OCI-LY7 (cell line): ENCODE data around the gene PDE10A. TPM values are rescaled to one million over a fixed set of nuclear protein-coding genes. Genes with fewer than 3 reads are reported as not detected.

ENCODE experiments used
- BruUV-seq: library from RNA; stranded (reverse); fragments of 400-500 nt; replicated peaks from 2 replicates; lab custom pipeline; 2021; lab: Mats Ljungman, UMichigan
- CTCF ChIA-PET: fragments of 300-600 bp; sonication (Branson Sonifier 250); formaldehyde crosslinking; loops from one replicate; lab custom pipeline; 2022; ENCODE audit warnings: antibody characterized with exemption; ENCODE audit not compliant: unreplicated experiment; lab: Charles Lee
- POLR2A ChIA-PET: fragments of 300-600 bp; sonication (Branson Sonifier 250); formaldehyde crosslinking; loops from one replicate; lab custom pipeline; 2022; ENCODE audit warnings: antibody characterized with exemption; lab: Charles Lee
- DNase-seq: peaks from one replicate; pipeline ENCODE4 v3.0.0-alpha.2; 2015; ENCODE audit warnings: low spot score
- H2AFZ ChIP-seq: fragments of 200-600 bp; sonication (generic), shearing (Covaris generic); 2 replicates; pipeline ENCODE4 v1.6.1; 2014; ENCODE audit warnings: mild to moderate bottlenecking, antibody characterized with exemption, low read length, moderate library complexity
- H3K27ac ChIP-seq: fragments of 200-600 bp; sonication (generic); 2 replicates; pipeline ENCODE4 v1.5.1; 2014; ENCODE audit warnings: mixed run types, low read depth, mild to moderate bottlenecking, moderate library complexity, low read length, inconsistent platforms; ENCODE audit not compliant: poor library complexity, severe bottlenecking
- H3K36me3 ChIP-seq: fragments of 200-600 bp; sonication (generic); 2 replicates; pipeline ENCODE4 v1.6.1; 2014; ENCODE audit warnings: mild to moderate bottlenecking, antibody characterized with exemption, low read length, moderate library complexity, mixed read lengths; ENCODE audit not compliant: insufficient read depth
- H3K4me1 ChIP-seq: fragments of 200-600 bp; sonication (generic); 2 replicates; pipeline ENCODE4 v1.5.1; 2014; ENCODE audit warnings: mild to moderate bottlenecking, low read length; ENCODE audit not compliant: insufficient read depth, poor library complexity, severe bottlenecking
- H3K4me2 ChIP-seq: fragments of 200-600 bp; sonication (generic); 2 replicates; pipeline ENCODE4 v1.6.1; 2014; ENCODE audit warnings: mild to moderate bottlenecking, low read length
- H3K4me3 ChIP-seq: fragments of 200-600 bp; sonication (generic); 2 replicates; pipeline ENCODE4 v1.5.1; 2014; ENCODE audit warnings: mild to moderate bottlenecking, low read depth, low read length; ENCODE audit not compliant: poor library complexity, severe bottlenecking
- H3K79me2 ChIP-seq: fragments of 200-600 bp; sonication (generic); 2 replicates; pipeline ENCODE4 v1.6.1; 2016; ENCODE audit warnings: low read depth, mild to moderate bottlenecking, low read length, moderate library complexity, mixed read lengths; ENCODE audit not compliant: insufficient read depth
- H3K9me2 ChIP-seq: fragments of 200-600 bp; sonication (generic); 2 replicates; pipeline ENCODE4 v1.6.1; 2016; ENCODE audit warnings: mild to moderate bottlenecking, low read length, mixed read lengths; ENCODE audit not compliant: insufficient read depth
- H3K9me3 ChIP-seq: fragments of 200-600 bp; sonication (generic); 2 replicates; pipeline ENCODE4 v1.6.1; 2014; ENCODE audit warnings: mild to moderate bottlenecking, mixed run types, low read length, mixed read lengths
- H4K20me1 ChIP-seq: fragments of 200-600 bp; sonication (generic); 2 replicates; pipeline ENCODE4 v1.6.1; 2014; ENCODE audit warnings: mild to moderate bottlenecking, antibody characterized with exemption, low read length, moderate library complexity, mixed read lengths; ENCODE audit not compliant: insufficient read depth
- EZH2phosphoT487 ChIP-seq: fragments of 200-600 bp; sonication (generic); IDR thresholded peaks from 2 replicates; pipeline ENCODE4 v1.6.1; 2018; ENCODE audit warnings: low read depth, borderline replicate concordance, mild to moderate bottlenecking, mixed run types, antibody characterized with exemption, low read length, moderate library complexity, mixed read lengths
- intact Hi-C: fragments of 100-400 bp; cut with micrococcal nuclease; formaldehyde crosslinking; loops from one replicate; pipeline ENCODE4 v1.10.0; 2022; ENCODE audit not compliant: unreplicated experiment
- total RNA-seq, 2 experiments: library from RNA; depleted of rRNA in 1 of 2; stranded (reverse); fragments of >200 nt in 1 of 2; shearing (Covaris generic) in 1 of 2; gene quantifications; 2 replicates each; pipeline ENCODE4 v1.2.3, GENCODE V29; 2014 to 2022
- TF ChIP-seq, protein P1 (sequence below): fragments of 200-600 bp; sonication (generic); conservative IDR thresholded peaks from 2 replicates; pipeline ENCODE4 v1.5.1; 2014; ENCODE audit warnings: mild to moderate bottlenecking, antibody characterized with exemption, low read length, moderate library complexity, mixed read lengths

Gene PDE10A
- total RNA-seq, 2 experiments from 2014 or later = not detected

DNA sequence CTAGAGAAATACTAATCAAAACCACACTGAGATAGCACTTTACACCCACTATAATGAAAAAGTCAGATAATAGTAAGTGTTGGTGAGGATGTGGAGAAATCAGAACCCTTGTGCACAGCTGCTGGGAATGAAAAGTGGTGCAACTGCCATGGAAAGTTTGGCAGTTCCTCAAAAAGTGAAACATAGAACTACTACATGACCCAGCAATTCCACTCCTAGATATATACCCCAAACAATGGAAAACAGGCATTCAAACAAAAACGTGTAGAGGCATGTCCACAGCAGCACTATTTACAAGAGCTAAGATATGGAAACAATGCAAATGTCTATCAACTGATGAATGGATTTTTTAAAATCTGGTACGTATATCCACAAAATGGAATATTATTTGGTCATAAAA, 236.1 kb downstream of the PDE10A start:
- Histone ChIP-seq H2AFZ (no peak overlapping the region), H3K4me2 (no peak overlapping the region), H4K20me1 (no peaks in the 10 kb centered on the region), H3K4me3 (no peak overlapping the region), H3K4me1 (no peaks in the 10 kb centered on the region), H3K79me2 (no peaks in the 10 kb centered on the region), H3K36me3 (no peaks in the 10 kb centered on the region), H3K9me2 (0 out of 2 replicates have a peak, but pooled peaks cover 3% of the 10 kb centered on the region), H3K27ac (no peak overlapping the region), H3K9me3 (no peaks in the 10 kb centered on the region)
- ChIA-PET CTCF (no interaction called here), POLR2A (interaction anchor here (1.2 kb wide), 1 partner anchor 10 kb away, joined by 3 read pairs; no protein-coding TSS in a partner anchor)
- no TSS peak for BruUV-seq
- TF ChIP-seq, protein P1, sequence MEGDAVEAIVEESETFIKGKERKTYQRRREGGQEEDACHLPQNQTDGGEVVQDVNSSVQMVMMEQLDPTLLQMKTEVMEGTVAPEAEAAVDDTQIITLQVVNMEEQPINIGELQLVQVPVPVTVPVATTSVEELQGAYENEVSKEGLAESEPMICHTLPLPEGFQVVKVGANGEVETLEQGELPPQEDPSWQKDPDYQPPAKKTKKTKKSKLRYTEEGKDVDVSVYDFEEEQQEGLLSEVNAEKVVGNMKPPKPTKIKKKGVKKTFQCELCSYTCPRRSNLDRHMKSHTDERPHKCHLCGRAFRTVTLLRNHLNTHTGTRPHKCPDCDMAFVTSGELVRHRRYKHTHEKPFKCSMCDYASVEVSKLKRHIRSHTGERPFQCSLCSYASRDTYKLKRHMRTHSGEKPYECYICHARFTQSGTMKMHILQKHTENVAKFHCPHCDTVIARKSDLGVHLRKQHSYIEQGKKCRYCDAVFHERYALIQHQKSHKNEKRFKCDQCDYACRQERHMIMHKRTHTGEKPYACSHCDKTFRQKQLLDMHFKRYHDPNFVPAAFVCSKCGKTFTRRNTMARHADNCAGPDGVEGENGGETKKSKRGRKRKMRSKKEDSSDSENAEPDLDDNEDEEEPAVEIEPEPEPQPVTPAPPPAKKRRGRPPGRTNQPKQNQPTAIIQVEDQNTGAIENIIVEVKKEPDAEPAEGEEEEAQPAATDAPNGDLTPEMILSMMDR = no peak
- no peak for TF ChIP-seq EZH2phosphoT487
- no peak for DNase-seq
- intact Hi-C loops = no loop called here

DNA sequence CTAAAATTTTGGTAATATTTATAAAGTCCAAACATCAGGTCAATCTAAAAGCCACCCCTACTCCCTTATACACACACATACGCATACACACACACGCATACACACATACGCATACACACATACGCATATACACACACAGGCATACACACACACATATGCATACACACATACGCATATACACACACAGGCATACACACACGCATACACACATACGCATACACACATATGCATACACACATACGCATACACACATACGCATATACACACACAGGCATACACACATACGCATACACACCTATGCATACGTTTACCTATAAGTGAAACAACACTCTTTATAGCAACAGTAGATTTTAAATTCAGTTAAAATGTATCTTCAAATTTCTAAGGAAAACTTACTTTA, 240.8 kb downstream of the PDE10A start:
- H3K9me2 ChIP-seq = 0 out of 2 replicates have a peak, but pooled peaks cover 3% of the 10 kb centered on the region
- TF ChIP-seq, protein P1 = no peak
- no peak for TF ChIP-seq EZH2phosphoT487
- no TSS peak for BruUV-seq
- H2AFZ ChIP-seq = no peak overlapping the region
- no peaks in the 10 kb centered on the region for H3K36me3 ChIP-seq
- no peak overlapping the region for H3K27ac ChIP-seq
- POLR2A ChIA-PET = no interaction called here
- no peak overlapping the region for H3K4me3 ChIP-seq
- H3K79me2 ChIP-seq = no peaks in the 10 kb centered on the region
- no peaks in the 10 kb centered on the region for H4K20me1 ChIP-seq
- intact Hi-C loops = no loop called here
- CTCF ChIA-PET = no interaction called here
- no peaks in the 10 kb centered on the region for H3K9me3 ChIP-seq
- DNase-seq = no peak
- H3K4me1 ChIP-seq = no peaks in the 10 kb centered on the region
- H3K4me2 ChIP-seq = no peak overlapping the region

DNA sequence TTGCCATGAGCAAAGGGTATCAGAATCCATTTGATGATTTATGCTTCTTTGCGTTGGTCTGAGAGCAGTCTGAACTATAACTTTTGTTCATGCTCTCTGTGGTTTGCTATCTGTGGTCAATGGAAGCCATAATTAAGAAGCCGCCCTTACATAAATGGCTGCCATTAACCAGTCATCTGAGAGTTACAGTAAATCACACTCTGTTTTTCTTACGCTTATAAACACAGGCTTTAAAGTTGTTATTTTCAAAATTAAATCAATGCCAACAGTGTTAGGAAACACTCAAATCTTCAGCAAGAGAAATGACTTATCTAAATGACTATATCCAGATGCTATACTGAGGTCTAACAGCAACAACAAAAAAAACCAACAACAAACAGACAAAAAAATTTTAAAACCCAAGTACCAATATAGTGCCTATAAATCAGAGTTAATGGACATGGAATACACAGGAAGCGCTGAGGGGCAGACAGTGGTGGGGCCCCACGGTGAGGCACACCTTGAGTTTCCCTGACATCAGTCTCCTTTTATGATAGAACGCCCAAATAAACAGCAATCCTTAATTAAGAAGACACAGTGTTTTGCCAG, 245.7 kb downstream of the PDE10A start:
- Histone ChIP-seq H3K79me2 (no peaks in the 10 kb centered on the region), H2AFZ (no peak overlapping the region), H3K36me3 (no peaks in the 10 kb centered on the region), H3K4me2 (no peak overlapping the region), H4K20me1 (no peaks in the 10 kb centered on the region), H3K9me3 (no peaks in the 10 kb centered on the region), H3K4me3 (no peak overlapping the region), H3K27ac (no peak overlapping the region), H3K9me2 (no peaks in the 10 kb centered on the region), H3K4me1 (no peaks in the 10 kb centered on the region)
- no TSS peak for BruUV-seq
- POLR2A ChIA-PET = no interaction called here
- CTCF ChIA-PET = no interaction called here
- intact Hi-C loops = no loop called here
- no peak for TF ChIP-seq EZH2phosphoT487
- TF ChIP-seq, protein P1 = no peak
- no peak for DNase-seq
